Keratinocyte (primary cell): Measurements from ENCODE around the gene NSUN4.

Experiments
- CTCF ChIP-seq, 3 experiments: IDR thresholded peaks in 1 of 3; conservative IDR thresholded peaks in 1 of 3; optimal IDR thresholded peaks in 1 of 3; 2 replicates in 2 of 3; 3 replicates in 1 of 3; pipeline versions ENCODE3 to v1.5.1; 2011; ENCODE audit warnings: low read length in 3 of 3, mild to moderate bottlenecking in 3 of 3, moderate library complexity in 2 of 3, control low read depth in 1 of 3, inconsistent platforms in 1 of 3; ENCODE audit not compliant: insufficient read depth in 2 of 3; ENCODE audit errors: extremely low read depth in 1 of 3
- EZH2 ChIP-seq: IDR thresholded peaks from one replicate; pipeline ENCODE4 v1.6.1; 2012; ENCODE audit warnings: inconsistent platforms, mild to moderate bottlenecking, low read length, moderate library complexity

DNA sequence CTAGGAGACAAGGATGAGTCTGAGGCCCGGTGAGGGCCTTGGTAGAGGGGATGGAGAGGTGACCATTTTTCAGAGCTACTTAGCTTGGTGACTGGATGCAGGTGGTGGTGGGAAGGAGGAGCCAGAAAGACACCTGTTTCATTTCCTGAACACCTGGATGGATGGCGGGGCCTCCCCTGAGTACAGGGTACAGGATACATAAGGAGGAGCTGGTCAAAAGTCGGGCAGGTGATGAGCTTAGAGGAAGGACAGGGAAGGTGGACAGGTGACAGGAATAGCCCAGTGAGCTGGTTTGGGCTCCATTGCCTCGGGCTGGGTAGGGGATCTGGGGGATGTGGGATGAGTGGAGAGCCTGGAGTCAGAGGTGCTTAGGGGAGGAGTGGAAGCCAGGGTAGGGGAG, 59.8 kb downstream of the NSUN4 start:
- TF ChIP-seq CTCF (optimal IDR thresholded peaks at IDR 0.05 in 1 of 3, IDR thresholded peaks at IDR 0.05 in 1 of 3, conservative IDR thresholded peaks at IDR 0.05 in 1 of 3; ENCODE audit: extremely low read depth in 1 of 3, insufficient read depth in 2 of 3, low read length in 3 of 3) = no peak
- TF ChIP-seq EZH2 = no peak
